Measurements from ENCODE around the gene B4GALNT2.
"Not testable (repeated sequence)": the region's sequence is repeated elsewhere in the genome, so short reads cannot be mapped to it uniquely, and the experiment has no call there.

DNA sequence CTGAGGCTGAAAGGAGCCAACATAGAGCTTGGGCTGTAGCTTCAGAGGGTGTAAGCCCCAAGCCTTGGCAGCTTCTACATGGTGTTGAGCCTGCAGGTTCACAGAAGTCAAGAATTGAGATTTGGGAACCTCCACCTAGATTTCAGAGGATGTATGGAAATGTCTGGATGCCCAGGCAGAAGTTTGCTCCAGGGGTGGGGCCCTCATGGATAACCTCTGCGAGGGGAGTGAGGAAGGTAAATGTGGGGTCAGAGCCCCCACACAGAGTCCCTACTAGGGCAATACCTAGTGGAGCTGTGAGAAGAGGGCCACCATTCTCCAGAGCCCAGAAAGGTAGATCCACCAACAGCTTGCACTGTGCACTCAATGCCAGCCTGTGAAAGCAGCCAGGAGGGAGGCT, 52.8 kb downstream of the B4GALNT2 start:
- TF ChIP-seq POLR2AphosphoS5 (IDR thresholded peaks at IDR 0.05; ENCODE audit: low read depth, low read length); POLR2A (IDR thresholded peaks at IDR 0.05; ENCODE audit: low read depth, low read length); TAF1 (IDR thresholded peaks at IDR 0.05; ENCODE audit: borderline replicate concordance, low read depth, low read length): not testable (repeated sequence)
